Hepatocyte (in vitro differentiated cells): ENCODE data around the gene RPP40. TPM values are rescaled to one million over a fixed set of nuclear protein-coding genes. Genes with fewer than 3 reads are reported as not detected.
"Not testable (repeated sequence)": the region's sequence is repeated elsewhere in the genome, so short reads cannot be mapped to it uniquely, and the experiment has no call there.

Experiments
- DNase-seq: peaks from one replicate; pipeline ENCODE4 v3.0.0-alpha.2; 2016; ENCODE audit warnings: low spot score
- H2AFZ ChIP-seq: fragments of 200-600 bp; sonication (generic); 2 replicates; pipeline ENCODE4 v1.6.0; 2016; ENCODE audit warnings: antibody characterized with exemption, mild to moderate bottlenecking
- H3K27ac ChIP-seq: fragments of 200-600 bp; sonication (generic); 2 replicates; pipeline ENCODE4 v1.5.1; 2016; ENCODE audit warnings: mild to moderate bottlenecking
- H3K27me3 ChIP-seq: fragments of 200-600 bp; sonication (generic); 2 replicates; pipeline ENCODE4 v1.6.1; 2016
- H3K36me3 ChIP-seq: fragments of 200-600 bp; sonication (generic); replicated peaks from 2 replicates; pipeline ENCODE4 v1.5.1; 2016; ENCODE audit warnings: low read depth; ENCODE audit not compliant: insufficient read depth
- H3K4me1 ChIP-seq: fragments of 200-600 bp; sonication (generic); 2 replicates; pipeline ENCODE4 v1.5.1; 2016; ENCODE audit warnings: mild to moderate bottlenecking, moderate library complexity; ENCODE audit not compliant: insufficient read depth
- H3K4me2 ChIP-seq: fragments of 200-600 bp; sonication (generic); 2 replicates; pipeline ENCODE4 v1.6.0; 2016
- H3K4me3 ChIP-seq: fragments of 200-600 bp; sonication (generic); 2 replicates; pipeline ENCODE4 v1.5.1; 2016; ENCODE audit warnings: mild to moderate bottlenecking
- H3K79me2 ChIP-seq: fragments of 200-600 bp; sonication (generic); 2 replicates; pipeline ENCODE4 v1.6.0; 2017; ENCODE audit warnings: mild to moderate bottlenecking
- H3K9me2 ChIP-seq: fragments of 200-600 bp; sonication (generic); replicated peaks from 2 replicates; pipeline ENCODE4 v1.6.0; 2017; ENCODE audit warnings: mild to moderate bottlenecking; ENCODE audit not compliant: insufficient read depth
- H3K9me3 ChIP-seq: fragments of 200-600 bp; sonication (generic); 2 replicates; pipeline ENCODE4 v1.5.1; 2016; ENCODE audit warnings: low read depth, mild to moderate bottlenecking
- H4K20me1 ChIP-seq: fragments of 200-600 bp; sonication (generic); 2 replicates; pipeline ENCODE4 v1.6.0; 2016; ENCODE audit warnings: mild to moderate bottlenecking; ENCODE audit not compliant: insufficient read depth, poor library complexity, severe bottlenecking
- CTCF ChIP-seq: fragments of 200-600 bp; sonication (generic); IDR thresholded peaks from 2 replicates; pipeline ENCODE4 v1.5.1; 2016; ENCODE audit warnings: antibody characterized with exemption, mild to moderate bottlenecking; ENCODE audit not compliant: poor library complexity
- EZH2 ChIP-seq: fragments of 200-600 bp; sonication (generic); IDR thresholded peaks from 2 replicates; pipeline ENCODE4 v1.6.1; 2016; ENCODE audit warnings: antibody characterized with exemption, mild to moderate bottlenecking, borderline replicate concordance
- EZH2phosphoT487 ChIP-seq: fragments of 200-600 bp; sonication (generic); IDR thresholded peaks from one replicate; pipeline ENCODE4 v1.6.1; 2018; ENCODE audit warnings: antibody characterized with exemption, mild to moderate bottlenecking, low read depth, moderate library complexity; ENCODE audit not compliant: unreplicated experiment, severe bottlenecking
- WGBS: methylation state at CpG from one replicate; pipeline ENCODE4 v1.1.6; 2016; ENCODE audit warnings: low lambda C conversion rate; ENCODE audit errors: missing lambda C conversion rate; 5-methylcytosine and 5-hydroxymethylcytosine counted together
- polyA plus RNA-seq: library from polyadenylated mRNA; unstranded; fragments of >200 nt; fragmentation: Nextera tagmentation; extraction: Ambion mirVana; gene quantifications from 2 replicates; pipeline ENCODE4 v1.2.1, GENCODE V29; 2016
- total RNA-seq: library from RNA; depleted of rRNA; stranded (reverse); fragments of >200 nt; gene quantifications from 2 replicates; pipeline ENCODE4 v1.2.3, GENCODE V29; 2014

The RPP40 gene
- total and polyA plus RNA-seq, 2 experiments from 2014 or later = 17.7 to 24.8 TPM

GRCh38 chr6:5012519-5012918, 8.7 kb upstream of the RPP40 start:
- Histone ChIP-seq H2AFZ (no peak overlapping the region), H3K9me2 (no peaks in the 10 kb centered on the region), H3K4me2 (no peak overlapping the region), H3K27ac (no peak overlapping the region), H3K36me3 (no peaks in the 10 kb centered on the region), H3K4me1 (no peaks in the 10 kb centered on the region), H3K9me3 (no peaks in the 10 kb centered on the region), H4K20me1 (no peaks in the 10 kb centered on the region), H3K4me3 (no peak overlapping the region), H3K27me3 (no peaks in the 10 kb centered on the region), H3K79me2 (no peaks in the 10 kb centered on the region)
- 33% methylated on average over 2 of the region's 2 CpGs for WGBS
- TF ChIP-seq CTCF (no peak), EZH2phosphoT487 (no peak), EZH2 (no peak)
- DNase-seq = no peak

- 86% methylated on average over 12 of the region's 12 CpGs for WGBS
- TF ChIP-seq EZH2 = no peak
- no peak for TF ChIP-seq EZH2phosphoT487
- no peak for TF ChIP-seq CTCF
- no peaks in the 10 kb centered on the region for H3K36me3 ChIP-seq
- H3K9me3 ChIP-seq = no peaks in the 10 kb centered on the region
- no peak overlapping the region for H3K4me2 ChIP-seq
- no peak overlapping the region for H2AFZ ChIP-seq
- DNase-seq = no peak
- no peak overlapping the region for H3K4me3 ChIP-seq
- H3K79me2 ChIP-seq = no peaks in the 10 kb centered on the region
- H3K4me1 ChIP-seq = no peaks in the 10 kb centered on the region
- no peaks in the 10 kb centered on the region for H3K9me2 ChIP-seq
- no peak overlapping the region for H3K27ac ChIP-seq
- H4K20me1 ChIP-seq = no peaks in the 10 kb centered on the region
- no peaks in the 10 kb centered on the region for H3K27me3 ChIP-seq
These were observed 7.5 kb upstream of the RPP40 start for GRCh38 chr6:5011346-5011745.

- no peak overlapping the region for H2AFZ ChIP-seq
- H3K9me2 ChIP-seq = no peaks in the 10 kb centered on the region
- DNase-seq = no peak
- no peaks in the 10 kb centered on the region for H4K20me1 ChIP-seq
- 60% methylated on average over 3 of the region's 3 CpGs for WGBS
- H3K27ac ChIP-seq = no peak overlapping the region
- TF ChIP-seq CTCF (no peak), EZH2phosphoT487 (no peak), EZH2 (no peak)
- H3K4me1 ChIP-seq = no peaks in the 10 kb centered on the region
- no peaks in the 10 kb centered on the region for H3K27me3 ChIP-seq
- H3K4me3 ChIP-seq = no peak overlapping the region
- no peaks in the 10 kb centered on the region for H3K79me2 ChIP-seq
- no peaks in the 10 kb centered on the region for H3K36me3 ChIP-seq
- H3K9me3 ChIP-seq = no peaks in the 10 kb centered on the region
- H3K4me2 ChIP-seq = no peak overlapping the region
These were observed 3.7 kb upstream of the RPP40 start for GRCh38 chr6:5007531-5007930.

GRCh38 chr6:5006222-5006621, 2.4 kb upstream of the RPP40 start:
- DNase-seq = no peak
- Histone ChIP-seq H3K4me1 (no peaks in the 10 kb centered on the region), H2AFZ (no peak overlapping the region), H4K20me1 (no peaks in the 10 kb centered on the region), H3K27me3 (no peaks in the 10 kb centered on the region), H3K4me2 (no peak overlapping the region), H3K9me2 (no peaks in the 10 kb centered on the region), H3K9me3 (no peaks in the 10 kb centered on the region), H3K27ac (no peak overlapping the region), H3K4me3 (no peak overlapping the region), H3K36me3 (no peaks in the 10 kb centered on the region), H3K79me2 (no peaks in the 10 kb centered on the region)
- 94% methylated on average over 6 of the region's 6 CpGs for WGBS
- TF ChIP-seq EZH2 (no peak), CTCF (no peak), EZH2phosphoT487 (no peak)

- DNase-seq, H3K27ac ChIP-seq, H3K27me3 ChIP-seq, H3K4me3 ChIP-seq, H3K9me2 ChIP-seq, H3K36me3 ChIP-seq, H2AFZ ChIP-seq, H3K4me2 ChIP-seq, H3K79me2 ChIP-seq, H3K9me3 ChIP-seq, H4K20me1 ChIP-seq, H3K4me1 ChIP-seq: not testable (repeated sequence)
- WGBS = 96% methylated on average over 5 of the region's 5 CpGs
These were observed 1.2 kb upstream of the RPP40 start for GRCh38 chr6:5005038-5005433.
